ENCODE measurements around the gene MORN1. TPM values are rescaled to one million over a fixed set of nuclear protein-coding genes. Genes with fewer than 3 reads are reported as not detected.

The MORN1 gene
- total RNA-seq, 4 donors from 2014 or later, result 2.8 to 9.6 (median 4.3) TPM

DNA sequence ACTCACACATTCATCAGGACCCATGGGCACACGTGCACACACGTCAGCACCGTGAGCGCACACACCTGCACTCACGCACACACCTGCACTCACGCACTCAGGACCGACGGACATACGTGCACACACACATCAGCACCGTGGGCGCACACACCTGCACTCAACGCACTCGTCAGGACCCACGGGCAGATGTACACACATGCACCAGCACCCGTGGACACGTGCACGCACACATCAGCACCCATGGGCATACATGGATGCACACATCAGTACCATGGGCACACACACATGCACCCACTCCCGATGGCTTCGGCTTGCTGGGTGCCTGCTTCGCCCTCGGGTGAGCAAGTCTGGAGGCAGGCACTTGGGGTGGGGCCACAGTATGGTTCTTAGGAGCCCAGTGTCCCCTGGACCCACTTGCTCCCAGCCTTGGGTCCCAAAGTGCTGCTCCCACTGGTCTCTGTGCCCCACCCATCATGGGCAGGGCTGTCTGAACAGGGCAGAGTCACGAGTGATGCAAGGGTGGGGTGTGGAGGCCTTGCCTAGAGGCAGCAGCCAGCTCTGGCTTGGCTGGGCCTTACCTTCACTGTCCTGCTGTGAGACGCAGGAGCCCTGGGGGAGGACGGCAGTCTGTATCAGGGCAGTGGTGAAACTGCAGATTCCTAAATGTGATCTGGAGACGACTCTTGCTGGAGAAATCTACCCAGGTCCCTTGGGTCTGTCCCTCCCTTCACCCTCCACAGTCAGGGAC, 113.4 kb downstream of the MORN1 start:
- TF ChIP-seq, protein P1, sequence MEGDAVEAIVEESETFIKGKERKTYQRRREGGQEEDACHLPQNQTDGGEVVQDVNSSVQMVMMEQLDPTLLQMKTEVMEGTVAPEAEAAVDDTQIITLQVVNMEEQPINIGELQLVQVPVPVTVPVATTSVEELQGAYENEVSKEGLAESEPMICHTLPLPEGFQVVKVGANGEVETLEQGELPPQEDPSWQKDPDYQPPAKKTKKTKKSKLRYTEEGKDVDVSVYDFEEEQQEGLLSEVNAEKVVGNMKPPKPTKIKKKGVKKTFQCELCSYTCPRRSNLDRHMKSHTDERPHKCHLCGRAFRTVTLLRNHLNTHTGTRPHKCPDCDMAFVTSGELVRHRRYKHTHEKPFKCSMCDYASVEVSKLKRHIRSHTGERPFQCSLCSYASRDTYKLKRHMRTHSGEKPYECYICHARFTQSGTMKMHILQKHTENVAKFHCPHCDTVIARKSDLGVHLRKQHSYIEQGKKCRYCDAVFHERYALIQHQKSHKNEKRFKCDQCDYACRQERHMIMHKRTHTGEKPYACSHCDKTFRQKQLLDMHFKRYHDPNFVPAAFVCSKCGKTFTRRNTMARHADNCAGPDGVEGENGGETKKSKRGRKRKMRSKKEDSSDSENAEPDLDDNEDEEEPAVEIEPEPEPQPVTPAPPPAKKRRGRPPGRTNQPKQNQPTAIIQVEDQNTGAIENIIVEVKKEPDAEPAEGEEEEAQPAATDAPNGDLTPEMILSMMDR (IDR thresholded peaks at IDR 0.05; ENCODE audit: low read depth), result no peak

DNA sequence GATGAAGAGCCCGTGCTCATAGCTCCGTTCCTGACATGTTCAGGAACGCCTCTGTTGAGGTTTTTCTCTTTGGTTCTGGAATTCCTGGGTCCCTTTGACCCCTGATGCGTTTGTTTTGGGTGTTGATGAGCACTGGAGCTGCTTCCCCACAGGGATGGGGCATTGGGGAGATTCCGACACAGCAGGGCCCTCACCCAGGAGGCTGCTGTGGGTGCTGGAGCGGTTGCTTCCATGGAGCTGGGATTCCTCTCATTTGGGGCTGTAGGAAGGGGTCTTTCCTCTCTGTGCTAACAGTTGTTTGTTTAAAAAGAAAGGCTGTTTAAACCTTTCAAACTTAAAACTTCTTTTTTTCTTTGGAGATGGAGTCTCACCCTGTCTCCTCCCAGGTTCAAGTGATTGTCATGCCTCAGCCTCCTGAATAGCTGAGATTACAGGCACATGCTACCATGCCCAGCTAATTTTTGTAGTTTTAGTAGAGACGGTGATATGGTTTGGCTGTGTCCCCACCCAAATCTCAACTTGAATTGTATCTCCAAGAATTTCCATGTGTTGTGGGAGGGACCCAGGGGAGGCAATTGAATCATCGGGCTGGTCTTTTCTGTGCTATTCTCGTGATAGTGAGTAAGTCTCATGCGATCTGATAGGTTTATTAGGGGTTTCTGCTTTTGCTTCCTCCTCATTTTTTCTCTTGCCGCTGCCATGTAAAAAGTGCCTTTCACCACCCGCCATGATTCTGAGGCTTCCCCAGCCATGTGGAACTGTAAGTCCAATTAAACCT, 114.4 kb downstream of the MORN1 start:
- TF ChIP-seq, protein P1 (IDR thresholded peaks at IDR 0.05; ENCODE audit: low read depth), result no peak

DNA sequence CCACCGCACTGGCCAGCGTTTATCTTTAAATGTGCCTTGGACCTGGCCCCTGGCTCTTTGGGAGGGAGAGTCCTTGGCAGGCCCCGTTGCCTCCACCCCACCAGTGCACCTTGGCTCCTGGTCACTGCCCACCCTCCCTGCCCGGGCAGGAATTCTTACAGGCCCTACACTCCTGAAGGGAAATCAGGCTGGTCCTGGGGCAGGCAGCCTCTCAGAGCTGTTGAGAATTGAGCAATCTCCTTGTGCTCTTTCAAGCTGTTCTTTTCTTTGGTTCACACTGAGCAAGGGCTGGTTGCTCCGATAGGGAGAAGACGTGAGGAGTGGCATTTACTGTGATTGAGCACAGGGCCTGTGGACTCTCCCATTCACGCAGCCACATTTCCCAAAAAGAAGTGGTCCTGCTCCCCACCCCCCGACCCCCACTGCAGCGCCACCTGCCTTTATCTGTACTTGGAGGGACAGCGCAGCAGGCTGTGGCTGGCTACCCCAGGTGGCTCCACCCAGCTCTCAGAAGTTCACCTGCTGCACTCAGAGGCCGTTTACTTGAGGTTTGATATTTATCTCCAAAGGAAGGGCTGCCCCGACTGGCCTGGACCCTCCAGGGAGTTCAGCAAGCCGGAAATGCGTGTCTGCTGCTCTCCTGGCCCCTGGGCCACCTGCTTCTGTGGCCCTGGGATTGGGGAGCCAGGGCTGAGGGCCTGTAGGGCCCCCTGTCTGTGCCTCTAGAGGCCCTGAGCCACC, 115.4 kb downstream of the MORN1 start:
- TF ChIP-seq, protein P1 (IDR thresholded peaks at IDR 0.05; ENCODE audit: low read depth), result no peak

DNA sequence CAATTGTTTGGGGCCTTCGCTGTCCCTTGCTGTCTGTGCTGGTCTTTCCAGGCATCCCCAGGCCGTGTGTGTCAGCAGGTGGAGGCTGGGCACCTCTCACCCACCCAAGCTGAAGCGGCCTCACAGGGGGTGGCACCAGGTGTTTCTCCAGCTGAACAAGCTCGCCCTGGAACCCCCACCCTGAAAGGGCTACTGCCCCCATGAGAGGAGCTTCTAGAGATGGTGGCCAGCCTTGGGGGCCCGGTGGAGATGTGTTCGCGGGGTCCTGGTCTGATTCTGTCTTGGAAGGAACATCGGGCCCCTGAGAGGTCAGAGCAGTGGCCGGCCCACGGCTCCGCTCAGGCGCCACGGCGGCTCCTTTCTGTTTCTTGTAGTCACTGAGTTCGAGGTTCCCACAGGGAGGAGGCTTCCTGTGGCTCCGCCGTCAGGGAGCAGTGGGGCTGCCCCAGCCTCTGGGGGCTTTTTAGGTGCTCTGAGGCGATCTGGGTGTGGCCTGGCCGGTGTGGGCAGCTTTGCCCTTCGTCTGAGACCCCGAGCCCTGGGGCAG, 116.4 kb downstream of the MORN1 start:
- TF ChIP-seq, protein P1 (IDR thresholded peaks at IDR 0.05; ENCODE audit: low read depth), result no peak

DNA sequence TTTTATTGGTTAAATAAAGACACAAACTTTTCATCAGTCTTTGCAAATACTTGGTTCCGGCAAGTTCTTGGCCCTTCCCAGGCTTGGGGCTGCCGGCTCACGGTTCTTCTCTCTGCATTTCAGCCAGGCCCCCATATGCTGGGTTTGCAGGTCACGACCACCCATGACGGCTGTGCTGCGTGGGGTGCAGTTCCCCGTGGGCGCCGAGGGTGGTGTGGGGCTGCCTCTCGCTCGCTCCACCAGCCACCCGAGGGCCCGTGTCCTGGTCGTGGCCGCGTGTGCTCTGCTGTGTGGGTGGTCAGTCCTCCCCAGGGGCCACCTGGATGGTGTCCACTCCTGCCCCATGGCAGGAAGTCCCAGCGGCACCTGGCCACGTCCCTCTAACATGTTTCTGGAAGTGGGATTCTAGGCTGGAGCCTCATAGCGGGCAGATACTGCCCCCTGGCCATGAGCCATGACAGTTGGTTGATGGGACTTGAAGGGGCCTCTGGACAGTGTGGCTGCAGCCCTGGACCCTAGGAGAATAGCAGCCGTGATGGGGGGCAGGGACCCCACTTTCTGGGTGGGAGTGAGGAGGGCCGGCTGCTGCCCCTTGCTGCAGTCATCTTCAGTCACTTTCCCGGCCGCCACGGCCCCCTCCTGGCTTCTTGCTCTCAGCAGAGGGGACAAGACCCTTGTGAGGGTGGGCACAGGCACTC, 117.0 kb downstream of the MORN1 start:
- TF ChIP-seq, protein P1 (IDR thresholded peaks at IDR 0.05; ENCODE audit: low read depth), result no peak

DNA sequence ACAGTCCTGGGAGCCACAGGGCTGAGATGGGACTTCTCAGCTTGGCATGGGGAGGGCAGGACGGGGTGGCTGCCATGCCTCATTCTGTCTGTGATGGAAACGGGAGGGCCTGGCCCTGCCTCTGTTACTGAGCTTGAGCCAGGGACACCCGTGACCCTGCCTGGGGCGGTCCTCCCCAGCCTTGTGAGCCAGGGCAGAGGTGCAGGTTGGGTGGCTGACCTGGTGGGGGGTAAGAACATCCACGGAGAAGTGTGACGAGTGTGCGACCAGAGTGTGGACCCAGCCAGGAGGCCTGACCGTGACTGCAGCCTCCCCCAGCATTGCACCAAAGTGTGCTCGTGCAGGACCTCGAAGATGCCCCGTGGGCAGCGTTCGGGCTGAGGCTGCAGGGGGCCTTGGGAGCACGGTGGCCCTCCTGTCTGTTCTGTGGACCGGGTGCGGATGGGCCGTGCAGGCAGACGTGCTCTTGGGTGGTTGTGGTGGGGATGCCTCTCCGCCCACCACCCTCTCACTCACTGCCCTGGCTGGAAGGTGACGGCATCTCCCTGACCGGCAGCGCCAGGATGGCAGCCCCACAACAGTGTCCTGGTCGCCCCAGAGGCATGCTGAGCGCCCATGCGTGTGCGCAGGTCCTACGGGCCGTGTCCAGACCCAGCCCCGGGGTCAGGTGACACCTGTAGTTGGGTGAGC, 117.8 kb downstream of the MORN1 start:
- TF ChIP-seq, protein P1 (IDR thresholded peaks at IDR 0.05; ENCODE audit: low read depth), result no peak

Data from subcutaneous adipose tissue (tissue), 4 donors.